HG03045 (cell line): ENCODE results near the gene CDC25B.

Experiments used
- ATAC-seq: cut with Tn5 transposase; IDR thresholded peaks from one replicate; pipeline ENCODE4 v1.9.1; 2021; ENCODE audit warnings: mild to moderate bottlenecking, moderate library complexity; ENCODE audit not compliant: unreplicated experiment

CDC25B gene

GRCh38 chr20:3763671-3764601 is 32.2 kb upstream of the CDC25B start:
- ATAC-seq = no peak

- ATAC-seq = no peak
Measured at GRCh38 chr20:3764659-3765058, 31.5 kb upstream of the CDC25B start.

- ATAC-seq = no peak
Measured at GRCh38 chr20:3765171-3765882, 30.8 kb upstream of the CDC25B start.

GRCh38 chr20:3766422-3767109 is 29.5 kb upstream of the CDC25B start:
- ATAC-seq = no peak

GRCh38 chr20:3767110-3767426 is 29.0 kb upstream of the CDC25B start:
- peak; percentile 1 for ATAC-seq

- ATAC-seq = peak; percentile 94
Measured at GRCh38 chr20:3767427-3768341, 28.4 kb upstream of the CDC25B start, which contains the start of gene ADISSP. ADISSP (minus strand) TSS chr20:3767753; CDS start chr20:3760100, 7,653 bp downstream.

- ATAC-seq = peak; percentile 32
Measured at GRCh38 chr20:3768342-3769130, 27.6 kb upstream of the CDC25B start.

- no peak for ATAC-seq
Measured at GRCh38 chr20:3771552-3772058, 24.5 kb upstream of the CDC25B start.

- ATAC-seq = no peak
Measured at GRCh38 chr20:3775457-3776108, 20.5 kb upstream of the CDC25B start.

- no peak for ATAC-seq
Measured at GRCh38 chr20:3777381-3777715, 18.8 kb upstream of the CDC25B start.

- ATAC-seq = no peak
Measured at GRCh38 chr20:3777716-3778629, 18.1 kb upstream of the CDC25B start.

GRCh38 chr20:3778976-3779375 is 17.1 kb upstream of the CDC25B start:
- ATAC-seq = no peak

- peak; percentile 45 for ATAC-seq
Measured at GRCh38 chr20:3781153-3781910, 14.8 kb upstream of the CDC25B start, which contains the start of gene SPEF1. SPEF1 (minus strand) TSS chr20:3781448; CDS start chr20:3781287, 161 bp downstream.

- no peak for ATAC-seq
Measured at GRCh38 chr20:3782597-3782996, 13.5 kb upstream of the CDC25B start.

GRCh38 chr20:3783068-3783489 is 13.0 kb upstream of the CDC25B start:
- ATAC-seq = no peak

GRCh38 chr20:3783511-3784195 is 12.5 kb upstream of the CDC25B start:
- no peak for ATAC-seq
